LHCN-M2 (cell line): ENCODE results near the gene KLHL35. TPM values are rescaled to one million over a fixed set of nuclear protein-coding genes. Genes with fewer than 3 reads are reported as not detected.
A peak's percentile ranks its signal among the peaks of the same experiment; 100 is the strongest.

ENCODE experiments used
- DNase-seq: peaks from one replicate; pipeline ENCODE4 v3.0.0-alpha.2; 2012; ENCODE audit warnings: low read depth
- total RNA-seq: library from RNA; depleted of rRNA; stranded (reverse); fragments of >200 nt; gene quantifications from 2 replicates; pipeline ENCODE4 v1.2.3, GENCODE V29; 2014

The KLHL35 gene
- total RNA-seq, 1 experiment from 2014 or later: 5.7 TPM

- no peak for DNase-seq
Measured at GRCh38 chr11:75442161-75442885, 9.3 kb upstream of the KLHL35 start.

GRCh38 chr11:75441804-75442132 lies 8.8 kb upstream of the KLHL35 start:
- DNase-seq: no peak

GRCh38 chr11:75440960-75441803 lies 8.2 kb upstream of the KLHL35 start:
- DNase-seq: no peak

- no peak for DNase-seq
Measured at GRCh38 chr11:75439495-75440120, 6.6 kb upstream of the KLHL35 start.

GRCh38 chr11:75439026-75439425 lies 6.0 kb upstream of the KLHL35 start:
- DNase-seq: no peak

GRCh38 chr11:75437966-75438659 lies 5.1 kb upstream of the KLHL35 start:
- DNase-seq: no peak

GRCh38 chr11:75436806-75437205 lies 3.8 kb upstream of the KLHL35 start:
- DNase-seq: no peak

- no peak for DNase-seq
Measured at GRCh38 chr11:75435571-75435925, 2.5 kb upstream of the KLHL35 start.

- DNase-seq: no peak
Measured at GRCh38 chr11:75434886-75435570, 2.0 kb upstream of the KLHL35 start.

- DNase-seq: no peak
Measured at GRCh38 chr11:75434051-75434450, 1.0 kb upstream of the KLHL35 start.

- DNase-seq: no peak
Measured at GRCh38 chr11:75433443-75433842, 440 bp upstream of the KLHL35 start.

GRCh38 chr11:75431533-75432525 lies 1.2 kb downstream of the KLHL35 start:
- DNase-seq: peak; percentile 26

- DNase-seq: no peak
Measured at GRCh38 chr11:75430714-75431532, 2.1 kb downstream of the KLHL35 start.

- DNase-seq: peak; percentile 59
Measured at GRCh38 chr11:75429902-75430713, 2.9 kb downstream of the KLHL35 start.

GRCh38 chr11:75429641-75429901 lies 3.4 kb downstream of the KLHL35 start:
- no peak for DNase-seq

GRCh38 chr11:75428989-75429640 lies 3.9 kb downstream of the KLHL35 start:
- DNase-seq: no peak

- peak; percentile 91 for DNase-seq
Measured at GRCh38 chr11:75428281-75428724, 4.7 kb downstream of the KLHL35 start.

GRCh38 chr11:75427181-75427580 lies 5.8 kb downstream of the KLHL35 start:
- no peak for DNase-seq
